Activated T-helper 1 cell treated with anti-CD3 and anti-CD28 coated beads, Interleukin-2, amount 50 U/mL, for 16 hours (primary cell): Measurements from ENCODE around the gene AR.

Experiments used
- DNase-seq, 2 donors: peaks; one replicate each; pipeline ENCODE4 v3.0.0-alpha.2; 2020; ENCODE audit warnings: low read depth in 1 of 2, low spot score in 1 of 2

The AR gene

DNA sequence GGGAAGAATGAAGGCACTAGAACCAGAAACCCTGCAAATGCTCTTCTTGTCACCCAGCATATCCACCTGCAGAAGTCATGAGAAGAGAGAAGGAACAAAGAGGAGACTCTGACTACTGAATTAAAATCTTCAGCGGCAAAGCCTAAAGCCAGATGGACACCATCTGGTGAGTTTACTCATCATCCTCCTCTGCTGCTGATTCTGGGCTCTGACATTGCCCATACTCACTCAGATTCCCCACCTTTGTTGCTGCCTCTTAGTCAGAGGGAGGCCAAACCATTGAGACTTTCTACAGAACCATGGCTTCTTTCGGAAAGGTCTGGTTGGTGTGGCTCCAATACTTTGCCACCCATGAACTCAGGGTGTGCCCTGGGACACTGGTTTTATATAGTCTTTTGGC, 181.7 kb downstream of the AR start:
- DNase-seq: no peak

DNA sequence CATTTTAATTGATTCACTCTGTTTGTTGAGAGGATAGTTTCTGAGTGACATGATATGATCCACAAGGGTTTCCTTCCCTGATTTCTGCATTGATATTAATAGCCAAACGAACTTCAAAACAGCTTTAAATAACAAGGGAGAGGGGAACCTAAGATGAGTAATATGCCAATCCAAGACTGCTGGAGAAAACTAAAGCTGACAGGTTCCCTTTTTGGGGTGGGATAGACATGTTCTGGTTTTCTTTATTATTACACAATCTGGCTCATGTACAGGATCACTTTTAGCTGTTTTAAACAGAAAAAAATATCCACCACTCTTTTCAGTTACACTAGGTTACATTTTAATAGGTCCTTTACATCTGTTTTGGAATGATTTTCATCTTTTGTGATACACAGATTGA, 182.2 kb downstream of the AR start:
- DNase-seq: no peak

DNA sequence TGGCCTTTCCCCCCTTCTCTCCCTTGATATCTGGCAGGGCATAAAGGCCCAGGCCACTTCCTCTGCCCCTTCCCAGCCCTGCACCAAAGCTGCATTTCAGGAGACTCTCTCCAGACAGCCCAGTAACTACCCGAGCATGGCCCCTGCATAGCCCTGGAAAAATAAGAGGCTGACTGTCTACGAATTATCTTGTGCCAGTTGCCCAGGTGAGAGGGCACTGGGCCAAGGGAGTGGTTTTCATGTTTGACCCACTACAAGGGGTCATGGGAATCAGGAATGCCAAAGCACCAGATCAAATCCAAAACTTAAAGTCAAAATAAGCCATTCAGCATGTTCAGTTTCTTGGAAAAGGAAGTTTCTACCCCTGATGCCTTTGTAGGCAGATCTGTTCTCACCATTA, 183.8 kb downstream of the AR start:
- no peak for DNase-seq

DNA sequence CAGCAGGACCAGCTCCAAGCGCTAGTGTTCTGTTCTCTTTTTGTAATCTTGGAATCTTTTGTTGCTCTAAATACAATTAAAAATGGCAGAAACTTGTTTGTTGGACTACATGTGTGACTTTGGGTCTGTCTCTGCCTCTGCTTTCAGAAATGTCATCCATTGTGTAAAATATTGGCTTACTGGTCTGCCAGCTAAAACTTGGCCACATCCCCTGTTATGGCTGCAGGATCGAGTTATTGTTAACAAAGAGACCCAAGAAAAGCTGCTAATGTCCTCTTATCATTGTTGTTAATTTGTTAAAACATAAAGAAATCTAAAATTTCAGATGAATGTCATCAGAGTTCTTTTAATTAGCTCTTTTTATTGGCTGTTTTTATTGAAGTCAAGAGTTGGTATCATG, 186.5 kb downstream of the AR start:
- no peak for DNase-seq

DNA sequence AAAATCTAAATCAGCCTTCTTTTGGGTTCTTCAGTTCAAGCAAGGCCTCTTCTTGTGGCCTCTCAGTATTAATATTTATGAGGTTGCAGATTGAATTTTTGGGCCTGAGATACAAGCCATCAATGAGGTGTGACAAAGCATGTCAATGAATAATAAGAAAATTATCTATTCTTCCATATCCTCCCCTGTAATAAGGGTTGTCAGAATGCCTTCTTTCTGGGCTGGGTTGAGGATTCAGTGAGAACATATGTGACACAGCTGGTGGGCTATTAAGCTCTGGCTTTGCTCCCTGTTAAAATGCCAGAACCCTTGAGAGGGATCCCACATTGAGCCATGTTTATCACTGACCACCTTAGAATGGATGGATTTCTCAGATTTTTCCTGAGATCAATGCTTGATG, 187.2 kb downstream of the AR start:
- DNase-seq: no peak

DNA sequence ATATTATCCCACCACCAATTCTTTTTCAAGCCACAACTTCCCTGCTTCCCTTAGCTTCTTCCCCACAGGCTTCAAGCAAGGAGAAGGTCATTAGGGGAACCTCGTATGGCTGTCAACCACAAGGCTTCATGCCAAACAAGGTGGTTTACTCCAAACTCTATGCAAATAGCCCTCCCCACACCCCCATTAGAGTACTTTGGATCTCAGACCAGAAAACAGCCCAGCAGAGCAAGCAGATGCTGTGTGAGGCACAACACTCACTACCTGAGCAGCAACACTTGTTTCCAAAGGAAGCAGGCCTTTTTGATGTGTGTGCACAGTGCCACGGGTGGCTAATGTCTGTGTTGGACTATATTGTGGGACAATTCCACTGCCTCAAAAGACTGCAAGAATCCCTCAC, 189.0 kb downstream of the AR start:
- no peak for DNase-seq

DNA sequence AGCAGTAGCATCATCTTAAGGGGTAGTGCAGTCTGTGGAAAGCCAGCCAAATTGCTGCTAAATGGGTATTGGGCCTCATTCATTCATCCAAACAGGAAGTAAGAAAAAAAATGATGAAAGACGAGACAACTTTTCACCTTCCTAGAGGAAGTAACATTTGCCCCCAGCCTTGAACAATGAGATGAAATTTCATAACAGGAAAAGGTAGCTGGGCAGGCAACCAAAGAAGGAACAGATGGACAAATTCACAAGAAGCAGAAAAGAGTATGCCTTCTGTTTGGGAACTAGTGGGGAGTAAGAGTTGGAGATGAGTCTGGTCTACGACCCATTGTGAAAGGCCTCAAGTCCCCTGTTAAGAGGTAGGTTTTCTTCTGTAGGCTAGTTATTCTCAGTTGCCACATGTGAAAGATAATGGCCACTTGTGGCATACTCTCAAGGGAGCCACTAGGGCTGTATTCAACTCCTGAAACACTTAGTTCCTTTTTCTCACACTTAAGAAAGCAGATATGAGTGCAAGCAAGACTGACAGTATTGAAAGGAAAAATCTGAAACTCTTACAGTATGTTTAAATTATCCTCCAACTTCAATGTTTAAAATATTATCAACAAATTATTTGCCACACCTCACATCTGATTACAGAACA, 190.4 kb downstream of the AR start:
- DNase-seq: no peak

DNA sequence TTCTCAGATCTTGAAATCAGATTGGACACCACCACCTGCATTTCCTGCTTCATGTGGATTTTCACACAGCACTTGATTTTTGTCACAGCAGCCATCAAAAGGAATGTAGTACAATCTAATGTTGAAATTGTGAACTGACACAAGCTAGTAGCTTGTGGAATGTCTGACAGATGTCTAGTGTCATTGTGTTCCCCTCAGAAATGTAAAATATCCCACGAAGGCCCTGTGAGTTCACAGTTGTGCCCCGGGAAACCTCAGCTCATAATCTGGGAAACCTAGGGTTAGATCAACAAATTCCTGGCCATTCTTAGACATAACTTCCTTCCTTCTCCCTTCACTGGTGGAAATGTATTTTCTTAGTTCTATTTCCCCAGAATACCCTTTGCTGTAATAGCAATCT, 205.7 kb downstream of the AR start:
- DNase-seq: no peak

DNA sequence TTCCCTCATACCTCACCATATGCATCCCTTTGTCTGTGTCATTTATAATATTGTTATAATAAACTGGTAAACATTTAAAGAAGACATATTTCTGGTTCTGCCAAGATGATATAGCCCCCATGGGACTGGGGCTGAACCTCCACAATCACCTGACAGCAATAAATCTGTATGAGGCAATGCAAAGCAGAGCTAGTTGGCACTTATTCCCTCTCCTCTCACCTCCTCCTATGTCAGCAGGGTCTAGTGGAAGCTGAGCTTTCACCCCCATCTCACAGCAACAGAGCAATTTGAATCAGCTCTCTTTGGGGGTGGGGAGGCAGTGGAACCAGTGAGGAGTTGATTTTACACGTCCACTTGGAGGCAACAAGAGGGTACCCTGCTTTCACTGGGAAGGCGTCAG, 206.9 kb downstream of the AR start:
- DNase-seq: no peak

DNA sequence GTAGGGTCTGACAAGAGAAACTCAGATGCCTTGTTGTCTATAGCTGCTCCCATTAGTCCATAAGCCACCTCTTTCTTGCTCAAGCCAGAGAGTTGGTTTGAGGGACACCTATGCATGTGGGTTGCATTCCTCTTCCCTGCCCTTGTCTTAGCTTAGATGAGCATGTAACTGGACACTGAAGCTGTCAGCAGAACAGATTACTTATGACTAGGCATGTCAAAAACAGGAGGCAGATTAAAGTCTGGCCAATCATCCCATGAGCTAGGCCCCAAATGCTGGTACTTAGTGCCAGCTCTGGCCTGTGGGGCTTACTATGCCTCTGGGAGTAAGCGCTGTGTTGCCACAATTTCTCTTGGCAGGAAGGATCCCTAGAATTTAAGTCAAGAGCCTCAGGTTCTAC, 215.2 kb downstream of the AR start:
- no peak for DNase-seq

DNA sequence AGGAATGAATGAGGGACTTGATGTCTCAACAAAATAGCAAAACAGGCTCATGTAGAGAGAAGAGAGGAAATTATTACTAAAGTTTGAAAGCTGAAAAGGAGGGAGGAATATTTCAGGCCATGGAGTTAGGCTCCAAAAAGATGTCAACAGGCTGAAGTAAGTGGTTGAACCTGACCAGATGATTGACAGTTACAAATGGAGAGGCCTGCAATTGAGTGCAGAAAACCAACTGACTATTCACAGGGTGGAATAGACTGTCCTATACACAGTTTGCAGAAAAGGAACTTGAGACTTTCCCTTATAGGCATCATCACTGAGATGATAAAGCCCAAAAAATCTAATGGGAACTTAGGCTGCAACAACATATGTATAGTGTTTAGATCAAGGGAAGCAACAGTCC, 233.3 kb downstream of the AR start:
- no peak for DNase-seq

DNA sequence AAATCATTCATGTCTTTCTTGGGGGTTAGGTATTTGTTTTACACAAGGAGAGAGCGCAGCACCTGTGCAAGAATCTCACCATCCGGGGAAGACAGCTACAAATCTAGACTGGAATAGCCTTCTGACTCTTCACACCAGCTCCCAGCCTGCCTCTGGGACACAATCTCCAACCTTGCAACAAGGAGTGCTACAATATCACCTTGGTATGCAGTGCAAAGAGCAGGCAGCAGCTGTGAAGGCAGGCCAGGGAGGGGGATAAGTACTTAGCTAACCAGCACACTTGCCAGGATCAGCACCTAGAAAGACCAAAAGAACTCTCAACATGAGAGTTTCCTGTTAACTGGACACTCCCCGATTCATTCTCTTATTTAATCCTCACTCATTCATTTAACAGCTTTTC, 235.3 kb downstream of the AR start:
- DNase-seq: no peak
